GM12891 (cell line): Measurements from ENCODE around the gene SPATA21.

Source experiments
- PAX5 ChIP-seq: IDR thresholded peaks from 2 replicates; pipeline ENCODE4 v1.6.1; 2011; ENCODE audit warnings: low read length, moderate library complexity, mild to moderate bottlenecking; ENCODE audit not compliant: insufficient read depth, severe bottlenecking
- POLR2A ChIP-seq: IDR thresholded peaks from 2 replicates; pipeline ENCODE4 v1.6.1; 2011; ENCODE audit warnings: low read depth, low read length, control low read depth
- POLR2AphosphoS5 ChIP-seq: IDR thresholded peaks from 2 replicates; pipeline ENCODE4 v1.6.1; 2011; ENCODE audit warnings: low read depth, low read length, control low read depth
- POU2F2 ChIP-seq: IDR thresholded peaks from 2 replicates; pipeline ENCODE4 v1.6.1; 2011; ENCODE audit warnings: low read depth, mild to moderate bottlenecking, control low read depth, low read length, moderate library complexity
- SPI1 ChIP-seq: IDR thresholded peaks from 2 replicates; pipeline ENCODE4 v1.6.1; 2011; ENCODE audit warnings: low read depth, low read length, control low read depth
- TAF1 ChIP-seq: IDR thresholded peaks from 2 replicates; pipeline ENCODE4 v1.6.1; 2011; ENCODE audit warnings: low read depth, low read length, control low read depth

- TF ChIP-seq TAF1: no peak
- no peak for TF ChIP-seq POLR2AphosphoS5
- TF ChIP-seq POLR2A: no peak
- no peak for TF ChIP-seq POU2F2
- TF ChIP-seq SPI1: no peak
- no peak for TF ChIP-seq PAX5
Measured at GRCh38 chr1:16446116-16446515, 8.9 kb upstream of the SPATA21 start.
